GM12878 (cell line): ENCODE results near the gene HCAR1. TPM values are rescaled to one million over a fixed set of nuclear protein-coding genes. Genes with fewer than 3 reads are reported as not detected.
A peak's percentile ranks its signal among the peaks of the same experiment; 100 is the strongest.

Experiments used
- ATAC-seq: fragments of 200-7000 bp; cut with Tn5 transposase; 3 replicates; pipeline ENCODE4 v1.9.1; 2020; ENCODE audit warnings: mild to moderate bottlenecking, moderate library complexity
- BruUV-seq: library from RNA; stranded (reverse); fragments of 400-500 nt; replicated peaks from 2 replicates; lab custom pipeline; 2021; lab: Mats Ljungman, UMichigan
- CTCF ChIA-PET: fragments of 300-600 bp; sonication (Branson Sonifier 250); formaldehyde crosslinking; extraction: SDS; loops from one replicate; lab custom pipeline; 2021; ENCODE audit warnings: inconsistent platforms; lab: Yijun Ruan, JAX
- POLR2A ChIA-PET: fragments of 350-600 bp; formaldehyde crosslinking; extraction: SDS; loops from one replicate; lab custom pipeline; 2021; ENCODE audit warnings: inconsistent platforms; lab: Charles Lee
- RAD21 ChIA-PET: fragments of 300-600 bp; sonication (Branson Sonifier 250); formaldehyde crosslinking; loops from one replicate; lab custom pipeline; 2023; ENCODE audit warnings: antibody characterized with exemption; ENCODE audit not compliant: unreplicated experiment; lab: Charles Lee
- SMC1A ChIA-PET: fragments of 300-600 bp; sonication (Branson Sonifier 250); formaldehyde crosslinking; loops from one replicate; lab custom pipeline; 2023; ENCODE audit not compliant: unreplicated experiment, uncharacterized antibody; lab: Charles Lee
- DNase-seq: peaks from one replicate; pipeline ENCODE4 v3.0.0-alpha.2; 2011; ENCODE audit warnings: low read depth, low spot score
- FAIRE-seq: peaks from 3 replicates; lab custom pipeline; 2011; peaks lifted over from hg19 to GRCh38; lab: Jason Lieb, UNC
- H2AFZ ChIP-seq: 2 replicates; pipeline ENCODE4 v1.6.0; 2011; ENCODE audit warnings: low read depth, low read length, control low read depth; ENCODE audit not compliant: control insufficient read depth
- H3K27ac ChIP-seq: 2 replicates; pipeline ENCODE4 v1.5.1; 2011; ENCODE audit warnings: control low read depth; ENCODE audit not compliant: control insufficient read depth, insufficient read depth
- H3K27me3 ChIP-seq, 2 experiments: replicated peaks in 1 of 2; 2 replicates each; pipeline versions ENCODE4 v1.6.0 to v1.6.1; 2011; ENCODE audit warnings: low read length in 1 of 2; ENCODE audit not compliant: control insufficient read depth in 2 of 2, insufficient read depth in 2 of 2
- H3K36me3 ChIP-seq, 2 experiments: 2 replicates each; pipeline ENCODE4 v1.5.1; 2011; ENCODE audit warnings: low read length in 1 of 2; ENCODE audit not compliant: control insufficient read depth in 2 of 2, insufficient read depth in 2 of 2
- H3K4me1 ChIP-seq: 2 replicates; pipeline ENCODE4 v1.6.1; 2011; ENCODE audit warnings: mild to moderate bottlenecking, low read length, moderate library complexity, mixed read lengths; ENCODE audit not compliant: control insufficient read depth, insufficient read depth
- H3K4me2 ChIP-seq: 2 replicates; pipeline ENCODE4 v1.6.0; 2011; ENCODE audit warnings: control low read depth; ENCODE audit not compliant: control insufficient read depth, insufficient read depth
- H3K4me3 ChIP-seq: fragments of 200-600 bp; sonication (generic); 2 replicates; pipeline ENCODE4 v1.5.1; 2016
- H3K79me2 ChIP-seq: 2 replicates; pipeline ENCODE4 v1.6.0; 2011; ENCODE audit warnings: low read length; ENCODE audit not compliant: control insufficient read depth, insufficient read depth
- H3K9ac ChIP-seq: 2 replicates; pipeline ENCODE4 v1.8.0; 2011; ENCODE audit warnings: low read length, control low read depth, mixed read lengths; ENCODE audit not compliant: control insufficient read depth, insufficient read depth
- H3K9me3 ChIP-seq: replicated peaks from 3 replicates; pipeline ENCODE4 v1.5.1; 2011; ENCODE audit warnings: mild to moderate bottlenecking, low read length; ENCODE audit not compliant: control insufficient read depth, insufficient read depth
- H4K20me1 ChIP-seq: 2 replicates; pipeline ENCODE4 v1.6.0; 2011; ENCODE audit not compliant: control insufficient read depth, insufficient read depth
- BHLHE40 ChIP-seq, 2 experiments: fragments of 450-650 bp in 1 of 2; IDR thresholded peaks; 2 replicates each; pipeline ENCODE4 v1.6.1; 2011 to 2017; ENCODE audit warnings: low read depth in 2 of 2, borderline replicate concordance in 1 of 2, improper control_type of control experiment in 1 of 2, low read length in 1 of 2, mild to moderate bottlenecking in 1 of 2
- CHD2 ChIP-seq: IDR thresholded peaks from 2 replicates; pipeline ENCODE4 v1.6.1; 2011; ENCODE audit warnings: low read depth, low read length, improper control_type of control experiment, borderline replicate concordance
- FOS ChIP-seq: IDR thresholded peaks from 3 replicates; pipeline ENCODE4 v1.6.1; 2011; ENCODE audit warnings: borderline replicate concordance; ENCODE audit not compliant: insufficient read length; ENCODE audit errors: extremely low read depth
- HDAC2 ChIP-seq: fragments of 200-600 bp; sonication (generic); IDR thresholded peaks from 2 replicates; pipeline ENCODE4 v1.6.1; 2017
- NBN ChIP-seq: fragments of 450-650 bp; IDR thresholded peaks from 2 replicates; pipeline ENCODE4 v1.6.1; 2016
- NFIC ChIP-seq: IDR thresholded peaks from 2 replicates; pipeline ENCODE4 v1.6.1; 2012; ENCODE audit warnings: low read depth, mild to moderate bottlenecking, inconsistent platforms, low read length, moderate library complexity
- NR2C2 ChIP-seq: IDR thresholded peaks from 2 replicates; pipeline ENCODE4 v1.6.1; 2011; ENCODE audit warnings: borderline replicate concordance, low read depth; ENCODE audit not compliant: control insufficient read depth, insufficient read length
- PAX8 ChIP-seq: fragments of 450-650 bp; IDR thresholded peaks from 2 replicates; pipeline ENCODE4 v1.6.1; 2017; ENCODE audit warnings: mild to moderate bottlenecking, moderate library complexity
- POU2F2 ChIP-seq: IDR thresholded peaks from 3 replicates; pipeline ENCODE4 v1.6.1; 2011; ENCODE audit warnings: low read depth, mild to moderate bottlenecking, low read length, borderline replicate concordance
- SP1 ChIP-seq: IDR thresholded peaks from one replicate; pipeline ENCODE4 v1.6.1; 2011; ENCODE audit warnings: low read depth, low read length
- SREBF2 ChIP-seq: IDR thresholded peaks from 2 replicates; pipeline ENCODE4 v1.6.1; 2012; ENCODE audit warnings: mild to moderate bottlenecking, low read length
- ZSCAN29 ChIP-seq: fragments of 450-650 bp; IDR thresholded peaks from 2 replicates; pipeline ENCODE4 v1.6.1; 2017; ENCODE audit warnings: mild to moderate bottlenecking, moderate library complexity
- WGBS: methylation state at CpG from one replicate; pipeline ENCODE4 v1.1.6; 2016; ENCODE audit warnings: low lambda C conversion rate; ENCODE audit not compliant: insufficient replicate concordance, insufficient coverage; ENCODE audit errors: missing lambda C conversion rate; 5-methylcytosine and 5-hydroxymethylcytosine counted together
- in situ Hi-C: fragments of 300-500 bp; cut with MboI; formaldehyde crosslinking; loops from 9 replicates; pipeline ENCODE4 v1.14.3; 2018; ENCODE audit warnings: mixed read lengths
- intact Hi-C: fragments of 100-400 bp; cut with micrococcal nuclease; formaldehyde crosslinking; loops from one replicate; pipeline ENCODE4 v1.14.2; 2022; ENCODE audit not compliant: unreplicated experiment
- polyA plus RNA-seq, 11 experiments: library from polyadenylated mRNA; depleted of rRNA in 4 of 11; unstranded in 6 of 11; stranded (reverse) in 5 of 11; fragments of >200 nt; fragmentation: Nextera tagmentation in 4 of 11; fragmentation: Illumina TruSeq in 1 of 11; extraction: Ambion mirVana in 4 of 11; extraction: Trizol in 1 of 11; gene quantifications; 1 replicate in 1 of 11; 2 replicates in 10 of 11; pipeline versions ENCODE4 v1.2.1 to v1.2.3, GENCODE V29; 2011 to 2016; ENCODE audit warnings: inconsistent platforms in 2 of 11, missing spikeins in 2 of 11, low read depth in 1 of 11
- total RNA-seq, 4 experiments: library from RNA; depleted of rRNA in 3 of 4; stranded (reverse); fragments of >200 nt in 3 of 4; fragmentation: Illumina TruSeq in 1 of 4; extraction: Trizol in 1 of 4; gene quantifications; 2 replicates each; pipeline versions ENCODE4 v1.2.1 to v1.2.3, GENCODE V29; 2013 to 2021
- TF ChIP-seq, protein P1 (sequence below): IDR thresholded peaks from 2 replicates; pipeline ENCODE4 v1.6.1; 2012; ENCODE audit warnings: improper control_type of control experiment, low read depth, low read length; ENCODE audit not compliant: insufficient replicate concordance
- TF ChIP-seq, protein P2 (sequence below): IDR thresholded peaks from 2 replicates; pipeline ENCODE4 v1.6.1; 2012; ENCODE audit warnings: low read depth, low read length, improper control_type of control experiment
- TF ChIP-seq, protein P3 (sequence below): fragments of 450-650 bp; formaldehyde crosslinking; IDR thresholded peaks from 2 replicates; pipeline ENCODE4 v1.5.0; 2022; ENCODE audit warnings: mild to moderate bottlenecking, missing genetic modification characterization

Gene HCAR1
- total and polyA plus RNA-seq, 10 of the 15 experiments (the other 5 are each of a cell fraction or from before 2014, with no cell fraction given) = 0.01 to 0.05 (median 0.04) TPM; not detected in 7

DNA sequence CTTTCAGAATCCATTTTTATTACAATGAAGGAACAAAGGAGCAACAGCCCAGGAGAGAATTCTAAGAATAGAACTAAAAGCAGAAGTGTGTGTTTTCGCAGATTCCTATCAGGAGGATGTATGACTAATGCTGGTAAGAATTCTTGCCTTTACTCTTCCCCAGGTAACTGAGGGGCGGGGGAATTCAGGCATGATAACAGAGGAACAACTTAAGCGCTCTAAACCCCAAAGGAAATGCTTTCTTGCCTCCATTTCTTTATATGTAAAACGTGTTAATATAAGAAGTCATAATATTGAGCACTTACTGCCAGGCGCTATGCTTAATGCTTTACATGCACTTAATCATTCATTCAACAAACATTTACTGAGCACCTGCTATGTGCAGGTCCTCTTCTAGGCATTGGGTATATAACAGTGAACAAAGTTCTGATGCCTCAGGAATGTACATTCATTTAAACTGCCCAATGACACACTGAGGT, 4.5 kb downstream of the HCAR1 start:
- 1% methylated on average over 5 of the region's 5 CpGs for WGBS
- Histone ChIP-seq H4K20me1 (no peaks in the 10 kb centered on the region), H3K79me2 (no peaks in the 10 kb centered on the region), H3K9me3 (no peaks in the 10 kb centered on the region), H3K9ac (no peak overlapping the region), H3K36me3 (no peaks in the 10 kb centered on the region), H3K27ac (peak overlapping the region; percentile 73), H2AFZ (no peak overlapping the region), H3K4me3 (peak overlapping the region; percentile 19; the same call in 1 of the 2 replicates), H3K27me3 (no peaks in the 10 kb centered on the region), H3K4me1 (peaks cover 45% of the 10 kb centered on the region), H3K4me2 (peak overlapping the region; percentile 82)
- ATAC-seq (peak; percentile 37), DNase-seq (peak; percentile 59), FAIRE-seq (peak; percentile 38)
- ChIA-PET RAD21 (interaction anchor here (0.6 to 1.2 kb wide), 3 partner anchors 87 to 227 kb away, joined by 3 read pairs; no protein-coding TSS in a partner anchor), CTCF (interaction anchor here (0.6 to 1.3 kb wide), 3 partner anchors 27 to 99 kb away, joined by 3 to 4 read pairs (median 3); no protein-coding TSS in a partner anchor), SMC1A (interaction anchor here (1.4 to 2.3 kb wide), 2 partner anchors 81 to 88 kb away, joined by 4 to 10 read pairs; no protein-coding TSS in a partner anchor), POLR2A (interaction anchor here (0.9 kb wide), 1 partner anchor 11 kb away, joined by 3 read pairs; no protein-coding TSS in a partner anchor)
- no TSS peak for BruUV-seq
- intact Hi-C loops (no loop called here), in situ Hi-C loops (no loop called here)
- TF ChIP-seq CHD2 (no peak), NFIC (peak; percentile 93), POU2F2 (no peak), HDAC2 (no peak), FOS (no peak), NR2C2 (no peak), SREBF2 (no peak), NBN (peak; percentile 31; the same call in 1 of the 2 replicates), ZSCAN29 (no peak), PAX8 (no peak), SP1 (no peak), BHLHE40 (IDR thresholded peaks at IDR 0.05; ENCODE audit: borderline replicate concordance in 1 of 2, low read depth in 2 of 2, low read length in 1 of 2) (no peak)
- TF ChIP-seq, protein P1, sequence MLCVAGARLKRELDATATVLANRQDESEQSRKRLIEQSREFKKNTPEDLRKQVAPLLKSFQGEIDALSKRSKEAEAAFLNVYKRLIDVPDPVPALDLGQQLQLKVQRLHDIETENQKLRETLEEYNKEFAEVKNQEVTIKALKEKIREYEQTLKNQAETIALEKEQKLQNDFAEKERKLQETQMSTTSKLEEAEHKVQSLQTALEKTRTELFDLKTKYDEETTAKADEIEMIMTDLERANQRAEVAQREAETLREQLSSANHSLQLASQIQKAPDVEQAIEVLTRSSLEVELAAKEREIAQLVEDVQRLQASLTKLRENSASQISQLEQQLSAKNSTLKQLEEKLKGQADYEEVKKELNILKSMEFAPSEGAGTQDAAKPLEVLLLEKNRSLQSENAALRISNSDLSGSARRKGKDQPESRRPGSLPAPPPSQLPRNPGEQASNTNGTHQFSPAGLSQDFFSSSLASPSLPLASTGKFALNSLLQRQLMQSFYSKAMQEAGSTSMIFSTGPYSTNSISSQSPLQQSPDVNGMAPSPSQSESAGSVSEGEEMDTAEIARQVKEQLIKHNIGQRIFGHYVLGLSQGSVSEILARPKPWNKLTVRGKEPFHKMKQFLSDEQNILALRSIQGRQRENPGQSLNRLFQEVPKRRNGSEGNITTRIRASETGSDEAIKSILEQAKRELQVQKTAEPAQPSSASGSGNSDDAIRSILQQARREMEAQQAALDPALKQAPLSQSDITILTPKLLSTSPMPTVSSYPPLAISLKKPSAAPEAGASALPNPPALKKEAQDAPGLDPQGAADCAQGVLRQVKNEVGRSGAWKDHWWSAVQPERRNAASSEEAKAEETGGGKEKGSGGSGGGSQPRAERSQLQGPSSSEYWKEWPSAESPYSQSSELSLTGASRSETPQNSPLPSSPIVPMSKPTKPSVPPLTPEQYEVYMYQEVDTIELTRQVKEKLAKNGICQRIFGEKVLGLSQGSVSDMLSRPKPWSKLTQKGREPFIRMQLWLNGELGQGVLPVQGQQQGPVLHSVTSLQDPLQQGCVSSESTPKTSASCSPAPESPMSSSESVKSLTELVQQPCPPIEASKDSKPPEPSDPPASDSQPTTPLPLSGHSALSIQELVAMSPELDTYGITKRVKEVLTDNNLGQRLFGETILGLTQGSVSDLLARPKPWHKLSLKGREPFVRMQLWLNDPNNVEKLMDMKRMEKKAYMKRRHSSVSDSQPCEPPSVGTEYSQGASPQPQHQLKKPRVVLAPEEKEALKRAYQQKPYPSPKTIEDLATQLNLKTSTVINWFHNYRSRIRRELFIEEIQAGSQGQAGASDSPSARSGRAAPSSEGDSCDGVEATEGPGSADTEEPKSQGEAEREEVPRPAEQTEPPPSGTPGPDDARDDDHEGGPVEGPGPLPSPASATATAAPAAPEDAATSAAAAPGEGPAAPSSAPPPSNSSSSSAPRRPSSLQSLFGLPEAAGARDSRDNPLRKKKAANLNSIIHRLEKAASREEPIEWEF = no peak
- TF ChIP-seq, protein P2, sequence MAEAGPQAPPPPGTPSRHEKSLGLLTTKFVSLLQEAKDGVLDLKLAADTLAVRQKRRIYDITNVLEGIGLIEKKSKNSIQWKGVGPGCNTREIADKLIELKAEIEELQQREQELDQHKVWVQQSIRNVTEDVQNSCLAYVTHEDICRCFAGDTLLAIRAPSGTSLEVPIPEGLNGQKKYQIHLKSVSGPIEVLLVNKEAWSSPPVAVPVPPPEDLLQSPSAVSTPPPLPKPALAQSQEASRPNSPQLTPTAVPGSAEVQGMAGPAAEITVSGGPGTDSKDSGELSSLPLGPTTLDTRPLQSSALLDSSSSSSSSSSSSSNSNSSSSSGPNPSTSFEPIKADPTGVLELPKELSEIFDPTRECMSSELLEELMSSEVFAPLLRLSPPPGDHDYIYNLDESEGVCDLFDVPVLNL = no peak
- TF ChIP-seq, protein P3, sequence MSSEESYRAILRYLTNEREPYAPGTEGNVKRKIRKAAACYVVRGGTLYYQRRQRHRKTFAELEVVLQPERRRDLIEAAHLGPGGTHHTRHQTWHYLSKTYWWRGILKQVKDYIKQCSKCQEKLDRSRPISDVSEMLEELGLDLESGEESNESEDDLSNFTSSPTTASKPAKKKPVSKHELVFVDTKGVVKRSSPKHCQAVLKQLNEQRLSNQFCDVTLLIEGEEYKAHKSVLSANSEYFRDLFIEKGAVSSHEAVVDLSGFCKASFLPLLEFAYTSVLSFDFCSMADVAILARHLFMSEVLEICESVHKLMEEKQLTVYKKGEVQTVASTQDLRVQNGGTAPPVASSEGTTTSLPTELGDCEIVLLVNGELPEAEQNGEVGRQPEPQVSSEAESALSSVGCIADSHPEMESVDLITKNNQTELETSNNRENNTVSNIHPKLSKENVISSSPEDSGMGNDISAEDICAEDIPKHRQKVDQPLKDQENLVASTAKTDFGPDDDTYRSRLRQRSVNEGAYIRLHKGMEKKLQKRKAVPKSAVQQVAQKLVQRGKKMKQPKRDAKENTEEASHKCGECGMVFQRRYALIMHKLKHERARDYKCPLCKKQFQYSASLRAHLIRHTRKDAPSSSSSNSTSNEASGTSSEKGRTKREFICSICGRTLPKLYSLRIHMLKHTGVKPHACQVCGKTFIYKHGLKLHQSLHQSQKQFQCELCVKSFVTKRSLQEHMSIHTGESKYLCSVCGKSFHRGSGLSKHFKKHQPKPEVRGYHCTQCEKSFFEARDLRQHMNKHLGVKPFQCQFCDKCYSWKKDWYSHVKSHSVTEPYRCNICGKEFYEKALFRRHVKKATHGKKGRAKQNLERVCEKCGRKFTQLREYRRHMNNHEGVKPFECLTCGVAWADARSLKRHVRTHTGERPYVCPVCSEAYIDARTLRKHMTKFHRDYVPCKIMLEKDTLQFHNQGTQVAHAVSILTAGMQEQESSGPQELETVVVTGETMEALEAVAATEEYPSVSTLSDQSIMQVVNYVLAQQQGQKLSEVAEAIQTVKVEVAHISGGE (CRISPR knock-in tag) = no peak
